AG08396 (cell line): ENCODE data around the gene RIT1.

Experiments used
- DNase-seq: peaks from one replicate; pipeline ENCODE4 v3.0.0; 2012; ENCODE audit warnings: low spot score, mixed read lengths

RIT1 gene, protein sequence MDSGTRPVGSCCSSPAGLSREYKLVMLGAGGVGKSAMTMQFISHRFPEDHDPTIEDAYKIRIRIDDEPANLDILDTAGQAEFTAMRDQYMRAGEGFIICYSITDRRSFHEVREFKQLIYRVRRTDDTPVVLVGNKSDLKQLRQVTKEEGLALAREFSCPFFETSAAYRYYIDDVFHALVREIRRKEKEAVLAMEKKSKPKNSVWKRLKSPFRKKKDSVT

DNA sequence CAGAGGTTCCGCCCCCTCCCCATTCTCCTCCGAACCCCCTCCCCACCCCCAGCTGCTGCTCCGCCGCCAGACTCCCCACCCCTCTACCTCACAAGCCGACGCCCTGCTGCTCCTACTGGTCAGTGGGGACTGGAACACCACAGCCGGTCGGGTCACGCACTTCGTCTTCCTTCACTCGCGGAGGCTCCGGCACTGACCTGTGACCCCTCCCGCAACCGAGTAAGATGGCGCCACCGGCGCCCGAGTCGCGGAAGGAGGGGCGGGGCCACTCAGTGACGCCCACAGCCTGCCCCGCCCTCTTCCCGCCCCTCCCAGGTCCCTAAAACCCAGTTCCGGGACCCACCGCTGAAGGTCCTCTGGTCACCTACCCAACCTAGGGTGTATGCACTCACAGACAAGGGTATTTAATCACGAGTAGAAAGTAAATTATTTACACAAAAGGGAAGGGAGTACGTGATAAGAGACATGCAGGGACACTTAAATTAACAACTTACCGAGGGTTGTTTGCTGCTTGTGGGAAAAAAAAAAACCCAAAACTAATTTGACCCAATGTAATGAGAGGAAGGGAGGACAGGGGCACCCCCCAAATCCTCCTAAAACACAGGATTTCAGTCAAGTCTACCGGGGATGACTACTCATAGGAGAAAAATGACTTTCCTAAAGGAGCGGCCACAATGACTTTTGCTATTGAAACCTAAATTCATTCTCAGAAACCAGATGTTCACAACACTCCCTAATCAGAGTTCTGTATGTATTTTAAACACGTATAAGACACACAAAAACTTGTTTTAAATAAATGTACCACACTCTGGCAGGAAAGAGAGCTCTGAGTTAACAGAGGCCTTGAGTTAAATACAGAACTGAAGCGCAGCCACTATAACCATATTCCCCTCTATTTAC lies at the start of gene RIT1:
Gene RIT1 (minus strand): TSS at position 194 of the 900 bp plus-strand sequence. CDS start 588 bp downstream, outside the sequence.
- DNase-seq: peak; percentile 88

DNA sequence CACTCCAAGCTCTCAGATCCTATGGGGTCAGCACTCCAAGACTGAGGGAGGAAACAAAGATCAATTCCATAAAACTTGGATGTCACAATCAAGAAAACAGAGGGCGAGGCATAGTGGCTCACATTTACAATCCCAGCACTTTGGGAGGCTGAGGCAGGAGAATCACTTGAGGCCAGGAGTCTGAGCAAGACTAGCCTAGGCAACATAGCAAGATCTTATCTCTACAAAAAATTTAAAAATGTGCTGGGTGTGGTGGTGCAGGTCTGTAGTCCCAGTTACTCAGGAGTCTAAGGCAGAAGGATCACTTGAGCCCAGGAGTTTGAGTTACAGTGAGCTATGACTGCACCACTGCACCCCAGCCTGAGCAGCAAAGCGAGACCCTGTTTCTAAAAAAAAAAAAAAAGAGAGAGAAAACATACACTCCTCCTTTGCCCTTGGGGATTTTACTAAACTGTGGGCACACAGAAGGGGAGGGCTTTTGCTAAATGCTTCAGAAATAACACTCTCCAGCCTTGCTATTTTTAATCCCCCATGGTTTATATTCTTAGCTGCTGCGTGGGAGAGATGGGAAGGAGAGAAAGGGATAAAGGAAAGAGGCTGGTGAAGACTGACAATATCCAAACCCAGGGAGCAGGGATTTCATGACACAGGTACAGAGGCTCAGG lies 49.1 kb upstream of the RIT1 start:
- no peak for DNase-seq

DNA sequence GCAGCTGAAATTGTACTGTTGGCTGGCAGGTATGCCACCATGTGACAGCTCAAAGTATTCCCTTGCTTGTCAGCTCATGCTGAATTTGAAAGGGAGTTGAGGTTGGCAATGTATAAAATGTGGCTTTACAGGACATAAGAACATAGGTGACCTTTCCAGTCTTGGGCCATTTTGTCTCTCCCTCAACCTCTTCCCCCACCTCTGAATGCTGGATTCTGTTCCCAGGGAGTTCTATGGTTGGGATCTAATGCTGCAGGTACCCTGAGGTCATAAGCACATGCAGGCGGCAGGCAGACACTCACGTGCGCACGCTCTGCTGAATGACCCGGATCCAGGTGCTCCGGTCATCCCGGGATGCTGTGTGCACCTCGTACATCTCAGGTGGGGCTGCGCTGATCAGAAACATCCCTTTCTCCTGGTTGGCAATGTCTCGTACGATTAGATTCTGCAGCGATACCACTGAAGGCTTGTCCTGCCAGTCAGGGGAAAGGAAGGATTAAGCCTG lies 46.3 kb upstream of the RIT1 start:
- DNase-seq: no peak

DNA sequence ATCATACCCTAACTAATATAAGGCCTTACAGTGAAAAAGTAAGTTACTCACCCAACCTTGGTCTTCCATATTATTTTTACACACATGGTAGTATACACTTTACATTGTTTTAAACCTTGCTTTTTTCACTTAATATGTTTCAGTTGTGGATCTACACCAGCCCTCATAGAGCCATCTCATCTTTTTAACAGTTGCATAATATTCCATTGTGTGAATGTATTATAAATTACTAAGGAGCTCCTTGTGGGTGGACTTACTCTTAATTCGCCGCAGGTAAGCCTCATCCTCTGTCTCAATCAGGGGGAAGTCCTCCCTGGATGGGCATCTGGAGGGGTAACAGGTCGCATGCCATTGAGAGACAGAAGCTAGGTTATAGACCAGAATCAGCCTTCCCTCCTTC lies 43.5 kb upstream of the RIT1 start:
- no peak for DNase-seq

DNA sequence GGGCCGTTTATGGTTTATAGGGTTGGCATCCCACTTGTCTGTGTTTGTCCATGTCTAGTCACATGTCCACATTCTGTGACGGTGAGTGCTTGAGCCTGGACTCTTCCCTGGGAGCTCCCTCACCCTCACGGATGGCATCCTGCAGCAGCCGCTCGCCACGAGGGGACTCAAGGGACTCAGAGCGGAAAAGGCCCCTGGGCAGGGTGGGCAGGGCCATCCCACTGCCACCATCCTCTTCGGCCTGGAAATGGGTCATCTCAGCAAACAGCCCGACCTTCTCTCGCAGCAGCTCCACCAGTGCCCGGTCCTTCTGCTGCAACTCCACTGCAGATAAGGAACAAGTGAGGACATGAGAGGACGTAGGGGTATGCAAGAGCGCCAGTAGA lies 41.3 kb upstream of the RIT1 start:
- no peak for DNase-seq

DNA sequence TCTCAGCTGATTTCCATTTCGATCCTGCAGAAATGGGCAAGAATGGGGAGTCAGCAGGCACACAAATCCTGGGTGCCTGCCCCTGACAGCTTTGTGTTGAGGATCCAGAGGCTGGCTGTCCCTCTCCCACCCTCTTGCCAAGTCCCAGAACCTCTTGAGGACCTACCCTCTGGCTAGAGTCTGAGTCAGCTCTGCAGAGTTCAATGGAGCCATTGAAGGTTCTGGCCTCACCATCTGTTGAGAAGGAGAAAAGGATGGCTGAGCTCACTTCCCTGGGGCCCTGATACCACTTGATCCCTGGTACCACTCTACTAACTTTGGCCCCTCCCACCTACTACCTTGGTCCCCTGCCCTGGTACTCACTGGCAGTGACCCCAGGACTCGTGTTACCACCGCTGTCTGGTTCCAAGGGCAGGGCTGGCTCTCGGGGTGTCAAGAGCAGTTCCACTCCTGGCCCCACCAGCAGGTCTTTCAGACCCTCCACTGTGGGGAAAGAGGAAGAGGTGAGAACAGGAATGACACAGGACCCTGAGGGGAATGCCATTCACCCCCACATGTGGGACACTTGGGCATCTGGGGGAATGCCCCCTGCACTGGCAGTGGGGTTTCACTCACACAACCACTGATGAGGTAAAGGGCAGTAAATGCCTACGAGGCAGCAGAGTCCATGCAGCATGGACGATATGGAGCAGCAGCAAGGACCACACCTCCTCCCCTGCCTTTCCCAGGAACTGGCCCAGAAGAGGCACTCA lies 40.8 kb upstream of the RIT1 start:
- no peak for DNase-seq

DNA sequence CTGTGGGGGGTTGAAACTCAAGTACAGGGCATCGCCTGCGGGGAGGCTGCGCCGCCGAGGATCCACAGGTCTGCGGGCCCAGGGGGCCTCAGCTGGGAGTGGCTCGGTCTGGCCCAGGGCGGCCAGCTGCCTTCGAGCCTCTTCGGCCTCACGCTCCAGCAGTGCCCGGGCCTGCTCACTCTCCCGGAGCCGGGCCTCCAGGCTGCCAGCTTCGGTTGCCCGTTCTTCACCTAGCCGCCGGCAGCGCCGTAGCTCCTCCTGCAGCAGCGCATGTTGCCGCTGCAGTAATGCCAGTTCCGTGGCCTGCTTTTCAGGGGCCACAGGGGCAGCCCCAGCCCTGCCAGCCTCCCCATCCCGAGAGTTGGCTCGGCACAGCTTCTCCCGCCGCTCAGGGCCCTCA lies 39.7 kb upstream of the RIT1 start:
- no peak for DNase-seq

DNA sequence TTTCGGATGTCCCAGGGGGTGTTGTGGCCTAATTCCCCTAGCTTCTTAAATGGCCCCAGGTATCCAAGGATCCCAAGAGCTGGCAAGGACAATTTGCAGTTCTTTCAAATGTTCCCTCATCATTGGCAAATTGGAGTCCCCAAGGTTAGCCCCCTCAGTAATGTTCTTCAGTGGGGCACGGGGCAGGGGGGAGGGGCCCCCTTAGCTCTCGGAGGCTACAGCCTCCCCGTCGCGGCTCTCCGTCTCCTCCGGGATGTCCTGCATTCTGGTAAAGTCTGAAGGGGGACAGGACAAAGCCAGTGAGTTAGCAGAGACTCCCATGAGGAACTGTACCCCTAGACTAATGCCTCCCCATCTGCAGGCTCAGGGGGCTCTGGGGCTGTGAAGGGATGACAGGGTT lies 36.6 kb upstream of the RIT1 start:
- no peak for DNase-seq

DNA sequence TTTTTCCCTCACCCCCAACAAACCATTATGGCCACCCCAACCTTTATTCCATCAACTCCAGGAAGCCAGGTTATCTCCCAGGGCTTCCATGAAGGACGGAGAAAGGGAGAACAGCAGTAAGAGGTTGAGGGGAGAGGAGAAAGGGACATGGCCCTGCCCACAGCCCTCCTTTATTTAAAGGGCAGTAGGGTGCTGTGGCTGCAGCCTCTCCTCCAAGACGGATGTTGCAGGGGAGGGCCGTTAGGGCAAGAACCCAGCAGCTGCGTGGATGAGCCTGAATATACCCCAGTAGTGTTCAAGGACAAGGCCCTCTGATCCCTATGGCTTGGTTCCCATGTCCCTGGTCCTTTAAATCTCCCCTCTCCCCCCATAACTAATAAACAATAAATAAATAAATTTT lies 36.1 kb upstream of the RIT1 start:
- no peak for DNase-seq

DNA sequence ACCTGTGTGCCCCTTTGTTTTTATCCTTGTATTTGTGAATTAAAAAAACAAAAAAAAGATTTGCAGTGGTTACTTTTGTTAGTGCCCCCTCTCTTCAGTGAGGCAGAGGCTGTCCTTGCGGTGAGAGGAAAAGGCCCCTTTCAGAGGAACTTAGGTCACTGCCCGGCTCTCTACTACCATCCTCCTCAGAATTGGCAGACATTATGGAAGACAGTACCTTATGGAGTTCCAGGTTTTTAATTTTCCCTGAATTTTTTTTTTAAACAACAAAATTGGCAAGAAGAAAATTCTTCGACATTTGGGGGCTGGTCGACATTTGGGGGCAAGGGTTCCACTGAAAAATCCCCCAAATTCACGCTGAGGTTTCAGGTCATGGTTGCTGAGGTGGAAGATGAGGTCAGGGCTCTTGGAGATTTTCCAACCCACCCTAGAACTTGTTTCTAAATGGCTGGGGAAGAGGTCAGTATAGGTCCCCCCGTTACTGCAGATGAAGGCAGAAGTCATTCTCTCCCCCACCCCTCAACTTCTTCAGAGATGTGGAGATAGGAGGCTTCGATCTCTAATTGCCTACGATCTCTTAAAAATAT lies 35.6 kb upstream of the RIT1 start:
- DNase-seq: no peak

DNA sequence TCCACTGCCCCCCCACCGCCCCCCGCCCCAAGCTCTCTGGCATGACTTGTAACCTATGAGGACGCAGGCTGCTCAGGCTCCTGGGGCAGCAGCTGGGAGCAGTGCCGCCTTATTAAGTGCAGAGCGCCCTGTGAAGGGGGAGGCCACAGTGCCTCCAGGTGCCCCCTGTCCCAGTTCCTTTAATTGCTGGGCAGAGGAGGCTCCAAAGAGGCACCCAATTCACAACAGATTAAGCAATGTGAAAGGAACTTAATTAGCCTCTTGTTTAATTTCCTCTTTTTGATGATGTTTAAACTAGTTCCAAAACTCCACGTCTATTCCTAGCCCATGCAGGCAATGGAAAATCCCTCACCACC lies 33.3 kb upstream of the RIT1 start:
- DNase-seq: no peak

DNA sequence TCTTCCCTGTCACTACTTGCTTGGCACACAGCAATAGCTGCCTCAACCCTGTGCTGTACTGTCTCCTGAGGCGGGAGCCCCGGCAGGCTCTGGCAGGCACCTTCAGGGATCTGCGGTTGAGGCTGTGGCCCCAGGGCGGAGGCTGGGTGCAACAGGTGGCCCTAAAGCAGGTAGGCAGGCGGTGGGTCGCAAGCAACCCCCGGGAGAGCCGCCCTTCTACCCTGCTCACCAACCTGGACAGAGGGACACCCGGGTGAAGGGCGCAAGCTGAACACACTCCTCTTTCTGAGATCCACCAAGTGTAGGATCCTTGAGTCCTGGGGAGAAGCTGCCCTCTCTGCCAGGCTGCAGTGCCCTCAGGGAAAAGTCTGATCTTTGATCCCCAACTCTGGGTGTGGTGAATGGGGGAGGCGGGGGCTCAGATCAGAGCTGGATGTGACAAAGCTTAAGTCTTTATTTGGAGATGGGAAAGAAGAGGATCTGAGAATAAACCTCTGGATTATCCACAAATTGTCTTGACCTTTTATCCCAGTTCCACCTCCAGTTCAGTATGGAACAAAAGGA lies 31.5 kb upstream of the RIT1 start:
- DNase-seq: no peak

DNA sequence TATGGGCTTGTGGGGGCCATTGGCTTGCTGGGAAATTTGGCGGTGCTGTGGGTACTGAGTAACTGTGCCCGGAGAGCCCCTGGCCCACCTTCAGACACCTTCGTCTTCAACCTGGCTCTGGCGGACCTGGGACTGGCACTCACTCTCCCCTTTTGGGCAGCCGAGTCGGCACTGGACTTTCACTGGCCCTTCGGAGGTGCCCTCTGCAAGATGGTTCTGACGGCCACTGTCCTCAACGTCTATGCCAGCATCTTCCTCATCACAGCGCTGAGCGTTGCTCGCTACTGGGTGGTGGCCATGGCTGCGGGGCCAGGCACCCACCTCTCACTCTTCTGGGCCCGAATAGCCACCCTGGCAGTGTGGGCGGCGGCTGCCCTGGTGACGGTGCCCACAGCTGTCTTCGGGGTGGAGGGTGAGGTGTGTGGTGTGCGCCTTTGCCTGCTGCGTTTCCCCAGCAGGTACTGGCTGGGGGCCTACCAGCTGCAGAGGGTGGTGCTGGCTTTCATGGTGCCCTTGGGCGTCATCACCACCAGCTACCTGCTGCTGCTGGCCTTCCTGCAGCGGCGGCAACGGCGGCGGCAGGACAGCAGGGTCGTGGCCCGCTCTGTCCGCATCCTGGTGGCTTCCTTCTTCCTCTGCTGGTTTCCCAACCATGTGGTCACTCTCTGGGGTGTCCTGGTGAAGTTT lies 30.8 kb upstream of the RIT1 start:
- no peak for DNase-seq

DNA sequence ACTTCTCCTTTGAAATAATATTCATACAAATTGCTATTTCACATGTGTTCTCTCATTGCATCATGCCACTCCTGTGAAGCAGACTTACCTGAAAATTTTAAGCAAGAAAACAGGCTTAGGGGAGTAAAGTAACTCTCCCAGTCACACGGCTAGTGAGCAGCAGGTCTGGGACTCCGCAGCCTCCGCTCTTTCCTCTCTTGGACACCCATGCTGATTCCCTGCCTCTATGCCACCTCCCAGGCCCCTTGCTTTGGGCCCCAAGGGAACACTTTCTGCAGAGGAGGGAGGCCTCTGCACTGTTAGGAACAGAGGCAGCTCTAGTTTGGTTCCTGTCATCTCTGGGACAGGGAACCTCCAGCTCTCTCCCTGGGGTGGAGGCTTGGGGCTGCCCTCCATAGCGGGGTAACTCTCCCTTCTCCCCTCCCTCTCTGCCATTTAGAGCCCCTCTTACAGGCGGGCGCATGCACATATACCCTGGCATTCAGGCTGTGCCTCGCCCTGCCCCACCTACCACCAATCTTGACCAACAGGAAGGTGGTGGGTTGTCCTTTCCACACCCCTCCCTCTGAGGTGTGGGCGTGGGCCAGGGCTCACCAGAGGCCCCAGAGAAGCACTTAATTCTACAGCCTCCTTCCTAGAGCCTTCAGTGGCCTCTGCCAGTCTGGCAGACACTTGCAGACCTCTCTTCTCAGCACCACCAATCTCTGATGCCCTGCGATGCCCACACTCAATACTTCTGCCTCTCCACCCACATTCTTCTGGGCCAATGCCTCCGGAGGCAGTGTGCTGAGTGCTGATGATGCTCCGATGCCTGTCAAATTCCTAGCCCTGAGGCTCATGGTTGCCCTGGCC lies 30.1 kb upstream of the RIT1 start, which contains the start of gene RXFP4:
Gene RXFP4 (plus strand): TSS at position 646 of the 852 bp plus-strand sequence. CDS start 72 bp downstream, at position 718.
- DNase-seq: no peak

DNA sequence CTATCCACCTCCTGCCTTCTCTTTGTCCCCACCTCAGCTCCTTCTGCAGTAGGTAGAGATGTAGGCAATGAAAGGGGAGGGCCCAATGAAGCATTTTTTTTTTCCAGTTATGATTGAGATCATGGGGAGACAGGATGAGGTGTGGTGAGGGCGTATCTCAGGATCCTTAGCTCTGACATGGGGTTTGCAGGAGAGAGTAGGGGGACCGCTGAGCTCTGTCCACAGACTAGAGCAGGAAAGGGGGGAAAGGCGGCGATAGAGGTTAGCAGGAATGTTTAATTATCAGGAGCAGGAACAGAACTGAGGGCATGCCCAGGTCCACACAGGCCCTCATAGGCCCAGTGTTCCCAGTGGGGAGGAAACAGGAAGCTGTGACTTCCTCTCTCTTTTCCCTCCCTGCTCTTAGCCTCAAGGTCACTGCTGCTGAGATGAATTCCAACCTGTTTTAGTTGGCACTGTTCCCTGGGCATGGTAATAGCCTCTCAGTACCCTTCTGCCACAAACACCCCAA lies 29.4 kb upstream of the RIT1 start:
- DNase-seq: peak; percentile 33

DNA sequence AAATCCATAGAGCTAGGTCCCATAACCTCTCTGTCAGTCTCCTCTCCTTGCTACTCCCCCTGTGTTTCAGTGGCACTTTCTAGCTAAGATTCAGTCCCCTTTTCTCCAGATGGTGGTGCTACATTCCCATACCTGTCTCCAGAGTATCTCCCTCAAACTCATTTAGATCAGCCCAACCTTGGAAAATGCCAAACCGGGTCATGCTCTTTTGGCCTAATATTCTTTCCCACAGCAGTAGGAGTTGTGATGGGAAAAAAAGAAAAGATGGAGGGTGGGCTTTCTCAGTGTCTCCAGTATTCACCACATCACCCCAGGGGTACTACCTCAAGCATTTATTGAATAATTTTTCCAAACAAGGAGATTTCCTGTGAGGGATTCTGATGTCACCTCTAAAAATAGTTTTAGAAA lies 27.1 kb upstream of the RIT1 start:
- peak; percentile 57 for DNase-seq

DNA sequence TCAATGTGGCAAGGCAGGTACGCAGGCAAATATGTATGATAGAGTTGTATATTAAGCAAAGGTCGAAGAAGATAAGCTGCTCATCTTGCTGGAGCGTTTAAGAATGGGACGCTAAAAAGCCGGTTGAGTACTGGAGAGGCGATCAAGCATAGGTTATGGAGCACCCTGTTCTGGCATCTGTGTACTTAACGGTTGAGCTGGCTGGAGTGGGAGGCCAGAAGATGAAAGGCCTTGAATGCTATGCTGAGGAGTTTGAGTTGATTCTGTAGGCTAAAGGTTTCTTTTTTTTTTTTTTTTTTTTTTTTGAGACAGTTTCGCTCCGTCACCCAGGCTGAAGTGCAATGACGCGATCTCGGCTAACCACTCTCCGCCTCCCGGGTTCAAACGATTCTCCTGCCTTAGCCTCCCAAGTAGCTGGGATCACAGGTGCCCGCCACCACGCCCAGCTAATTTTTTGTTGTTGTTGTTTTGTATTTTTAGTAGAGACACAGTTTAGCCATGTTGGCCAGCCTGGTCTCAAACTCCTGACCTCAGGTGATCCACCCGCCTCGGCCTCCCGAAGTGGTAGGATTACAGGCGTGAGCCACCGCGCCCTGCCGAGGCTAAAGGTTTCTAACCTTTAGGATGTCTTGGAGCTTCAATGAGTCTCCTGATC lies 23.9 kb upstream of the RIT1 start:
- no peak for DNase-seq

DNA sequence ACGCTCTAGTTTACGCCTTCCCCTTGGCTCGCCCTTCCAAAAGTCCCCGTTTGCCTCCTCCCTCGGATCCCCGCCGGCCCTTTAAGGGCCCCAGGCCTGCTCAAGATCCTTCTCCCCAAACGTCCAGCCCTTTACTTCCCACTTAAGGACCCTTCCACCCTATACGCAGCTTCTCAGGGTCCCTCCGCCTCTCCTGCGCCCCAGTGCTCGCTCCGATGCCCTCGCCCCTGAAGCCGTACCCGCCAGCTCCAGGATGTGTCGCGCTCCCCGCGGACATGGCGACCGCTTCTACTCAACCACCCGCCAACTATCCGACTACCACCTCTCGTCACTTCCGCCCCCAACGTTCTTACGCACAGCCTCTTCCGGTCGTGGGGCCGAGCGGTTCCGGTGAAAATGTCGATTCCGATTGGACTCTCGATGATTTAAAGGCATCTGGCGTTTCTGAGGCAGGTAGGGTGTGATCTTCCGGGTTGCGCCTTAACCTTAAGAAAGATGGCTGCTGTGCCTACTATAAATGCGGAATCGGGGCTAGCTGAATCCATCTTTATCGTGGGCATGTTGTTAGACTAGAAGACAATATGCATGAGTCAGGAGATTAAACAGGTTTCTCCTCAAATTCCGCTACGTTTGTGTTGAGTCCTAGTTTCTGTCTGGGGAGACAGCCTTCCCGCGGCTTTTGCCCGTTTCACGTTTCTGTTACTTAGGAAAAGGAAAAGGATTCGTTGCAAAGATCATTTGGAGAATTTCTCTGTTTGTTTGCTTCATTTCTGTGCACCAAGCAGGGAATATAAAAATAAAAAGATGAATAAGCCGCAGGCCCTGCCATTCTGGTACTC lies 23.2 kb upstream of the RIT1 start, which contains the start of gene KHDC4:
Gene KHDC4 (minus strand): TSS at position 317 of the 839 bp plus-strand sequence. CDS start 40 bp downstream, at position 277.
- DNase-seq: peak; percentile 93
